IPS-NIHi11 (cell line): ENCODE measurements around the gene NEK2.
"Not testable (repeated sequence)": the region's sequence is repeated elsewhere in the genome, so short reads cannot be mapped to it uniquely, and the experiment has no call there.

Experiments
- DNase-seq: peaks from one replicate; pipeline ENCODE4 v3.0.0; 2012; ENCODE audit warnings: mixed read lengths, low spot score

The NEK2 gene

GRCh38 chr1:211650904-211651303 lies 24.5 kb downstream of the NEK2 start:
- DNase-seq = no peak

- DNase-seq = peak; percentile 59
These were observed 26.2 kb downstream of the NEK2 start for GRCh38 chr1:211648980-211649934.

- DNase-seq = no peak
These were observed 27.1 kb downstream of the NEK2 start for GRCh38 chr1:211648336-211648735.

DNA sequence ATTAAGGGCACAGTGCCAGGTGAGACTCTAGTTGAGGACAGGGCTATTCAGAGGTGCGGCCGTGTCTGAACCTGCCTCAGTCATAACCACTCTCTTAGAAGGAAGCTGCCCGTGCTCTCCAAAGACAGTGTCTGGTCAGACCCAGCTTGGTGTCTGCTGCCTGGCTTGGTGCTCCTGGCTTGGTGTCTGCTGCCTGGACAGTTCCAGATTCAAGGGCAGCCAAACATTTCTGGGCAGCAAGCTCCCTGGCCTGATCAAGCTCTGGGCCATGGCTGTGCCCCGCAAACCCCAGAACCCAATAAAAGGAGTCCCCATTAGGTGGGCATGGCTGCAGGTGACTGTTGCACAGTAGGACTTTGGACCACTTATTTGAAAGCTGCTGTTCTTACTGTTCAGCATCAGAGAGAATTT lies 27.7 kb downstream of the NEK2 start:
- no peak for DNase-seq

GRCh38 chr1:211646566-211646965 lies 28.9 kb downstream of the NEK2 start:
- no peak for DNase-seq

GRCh38 chr1:211645601-211646000 lies 29.8 kb downstream of the NEK2 start:
- DNase-seq = not testable (repeated sequence)

DNA sequence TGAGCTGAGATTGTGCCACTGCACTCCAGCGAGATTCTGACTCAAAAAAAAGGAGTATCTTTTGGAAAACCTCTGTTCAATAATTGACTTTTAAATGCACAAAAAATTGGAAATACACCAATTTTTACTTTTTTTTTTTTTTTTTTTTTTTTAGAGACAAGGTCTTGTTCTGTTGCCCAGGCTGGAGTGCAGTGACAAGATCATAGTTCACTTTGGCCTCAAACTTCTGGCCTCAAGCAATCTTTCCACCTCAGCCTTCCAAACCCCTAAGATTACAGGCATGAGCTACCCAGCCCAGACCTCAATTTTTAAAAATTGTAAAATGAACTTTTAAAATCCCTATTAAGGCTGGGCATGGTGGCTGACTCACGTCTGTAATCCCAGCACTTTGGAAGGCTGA lies 30.8 kb downstream of the NEK2 start:
- no peak for DNase-seq

- DNase-seq = peak; percentile 59
These were observed 31.9 kb downstream of the NEK2 start for GRCh38 chr1:211643324-211644212.

DNA sequence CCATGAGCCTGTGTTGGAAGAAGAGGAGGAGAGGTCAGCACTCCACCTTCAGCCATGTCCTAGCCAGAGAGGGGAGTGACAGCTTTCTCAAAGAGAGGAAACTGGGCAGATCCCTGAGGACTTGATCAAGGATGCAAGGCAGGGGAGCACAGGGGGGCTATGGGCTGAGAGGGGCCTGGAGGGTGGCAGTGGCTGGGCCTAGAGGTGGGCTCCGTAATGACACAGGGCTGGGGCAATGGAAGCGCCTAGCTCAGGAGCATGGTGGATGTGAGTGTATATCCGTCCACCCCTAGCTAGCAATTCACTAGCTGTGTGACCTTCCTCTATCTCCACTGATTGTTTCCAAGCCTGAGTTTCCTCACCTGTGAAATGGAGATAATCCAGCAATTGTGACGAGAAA lies 32.6 kb downstream of the NEK2 start:
- DNase-seq = no peak

DNA sequence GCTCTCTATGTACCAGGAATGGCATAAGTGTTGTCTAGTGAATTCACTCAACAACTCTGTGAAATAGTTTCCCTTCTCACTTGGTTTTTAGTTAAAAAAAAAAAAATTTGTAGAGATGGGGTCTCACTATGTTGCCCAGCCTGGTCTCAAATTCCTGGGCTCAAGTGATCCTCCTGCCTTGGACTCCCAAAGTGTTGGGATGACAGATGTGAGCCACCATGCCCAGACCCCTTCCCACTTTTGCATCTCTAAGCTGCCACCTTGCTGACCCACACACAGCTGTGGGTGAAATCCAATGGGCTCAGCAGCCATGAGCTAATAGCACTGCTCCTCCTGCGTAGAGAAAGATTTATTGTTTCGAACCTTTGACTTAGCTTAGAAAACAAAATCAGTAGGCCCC lies 33.5 kb downstream of the NEK2 start:
- no peak for DNase-seq

GRCh38 chr1:211641044-211641800 lies 34.2 kb downstream of the NEK2 start:
- no peak for DNase-seq

GRCh38 chr1:211640301-211640630 lies 35.2 kb downstream of the NEK2 start:
- DNase-seq = no peak

- no peak for DNase-seq
These were observed 35.7 kb downstream of the NEK2 start for GRCh38 chr1:211639475-211640300.

GRCh38 chr1:211638689-211639101 lies 36.7 kb downstream of the NEK2 start:
- DNase-seq = no peak

GRCh38 chr1:211638246-211638645 lies 37.2 kb downstream of the NEK2 start:
- DNase-seq = no peak

- DNase-seq = no peak
These were observed 38.4 kb downstream of the NEK2 start for GRCh38 chr1:211637066-211637465.

DNA sequence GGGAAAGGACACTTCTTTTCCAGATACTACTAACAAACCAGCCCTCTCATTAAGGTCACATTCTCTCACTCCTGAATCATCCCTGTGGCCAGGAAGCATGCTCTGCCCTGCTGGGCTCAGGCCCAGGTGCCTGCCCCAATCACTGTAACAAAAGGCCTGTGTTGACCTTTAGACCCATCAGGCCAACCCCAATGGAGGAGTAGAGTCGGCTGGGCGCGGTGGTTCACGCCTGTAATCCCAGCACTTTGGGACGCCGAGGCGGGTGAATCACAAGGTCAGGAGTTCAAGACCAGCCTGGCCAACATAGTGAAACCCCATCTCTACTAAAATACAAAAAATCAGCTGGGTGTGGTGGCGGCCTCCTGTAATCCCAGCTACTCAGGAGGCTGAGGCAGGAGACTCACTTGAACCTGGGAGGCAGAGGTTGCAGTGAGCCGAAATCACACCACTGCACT lies 38.8 kb downstream of the NEK2 start:
- DNase-seq = not testable (repeated sequence)

DNA sequence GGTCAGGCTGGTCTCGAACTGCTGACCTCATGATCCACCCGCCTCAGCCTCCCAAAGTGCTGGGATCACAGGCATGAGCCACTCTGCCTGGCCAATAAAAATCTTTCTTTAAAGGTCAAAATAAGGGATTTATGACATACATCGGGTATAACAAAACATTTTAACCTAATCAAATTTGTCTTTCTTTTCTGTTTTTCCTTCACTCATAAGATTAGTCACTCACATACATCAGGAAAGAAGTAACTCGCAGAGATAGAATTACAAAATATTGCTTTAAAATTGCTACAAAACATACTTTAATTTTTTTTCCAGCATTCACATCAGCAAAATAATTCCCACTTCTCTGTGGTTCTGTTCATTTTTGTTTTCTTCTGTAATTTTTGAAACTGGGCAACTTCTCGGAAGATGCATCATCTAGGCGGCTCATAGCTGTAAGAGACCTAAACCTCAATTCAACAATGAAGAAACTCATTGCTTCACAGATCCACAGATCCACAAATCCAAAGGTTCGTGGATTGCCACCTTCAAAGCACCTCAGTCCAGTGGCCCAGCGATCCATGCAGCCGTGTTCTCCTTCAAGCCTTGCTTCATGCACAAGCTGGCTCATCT lies 39.7 kb downstream of the NEK2 start:
- no peak for DNase-seq

GRCh38 chr1:211634931-211635330 lies 40.5 kb downstream of the NEK2 start:
- DNase-seq = no peak

- no peak for DNase-seq
These were observed 41.0 kb downstream of the NEK2 start for GRCh38 chr1:211634461-211634860.

DNA sequence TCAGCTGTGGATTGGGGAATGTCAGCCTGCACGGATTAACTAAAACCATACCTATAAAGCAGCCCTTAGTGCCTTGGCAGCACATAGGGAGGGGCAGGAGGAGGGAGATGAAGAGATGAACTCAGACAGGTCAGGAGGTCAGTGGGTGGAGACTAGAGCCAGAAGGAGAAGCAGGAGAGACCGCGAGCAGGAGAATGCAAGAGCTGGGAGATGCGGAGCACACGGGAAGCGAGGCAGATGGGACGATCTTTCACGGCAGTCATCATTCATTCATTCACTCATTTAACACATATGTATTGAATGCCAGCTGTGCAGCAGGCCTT lies 41.9 kb downstream of the NEK2 start:
- no peak for DNase-seq
